ENCODE results near the gene FGFBP2. TPM values are rescaled to one million over a fixed set of nuclear protein-coding genes. Genes with fewer than 3 reads are reported as not detected.

The FGFBP2 gene
- total and polyA plus RNA-seq, 10 of the 15 experiments (the other 5 are each of a cell fraction or from before 2014, with no cell fraction given) = 0.23 TPM; not detected in 9

DNA sequence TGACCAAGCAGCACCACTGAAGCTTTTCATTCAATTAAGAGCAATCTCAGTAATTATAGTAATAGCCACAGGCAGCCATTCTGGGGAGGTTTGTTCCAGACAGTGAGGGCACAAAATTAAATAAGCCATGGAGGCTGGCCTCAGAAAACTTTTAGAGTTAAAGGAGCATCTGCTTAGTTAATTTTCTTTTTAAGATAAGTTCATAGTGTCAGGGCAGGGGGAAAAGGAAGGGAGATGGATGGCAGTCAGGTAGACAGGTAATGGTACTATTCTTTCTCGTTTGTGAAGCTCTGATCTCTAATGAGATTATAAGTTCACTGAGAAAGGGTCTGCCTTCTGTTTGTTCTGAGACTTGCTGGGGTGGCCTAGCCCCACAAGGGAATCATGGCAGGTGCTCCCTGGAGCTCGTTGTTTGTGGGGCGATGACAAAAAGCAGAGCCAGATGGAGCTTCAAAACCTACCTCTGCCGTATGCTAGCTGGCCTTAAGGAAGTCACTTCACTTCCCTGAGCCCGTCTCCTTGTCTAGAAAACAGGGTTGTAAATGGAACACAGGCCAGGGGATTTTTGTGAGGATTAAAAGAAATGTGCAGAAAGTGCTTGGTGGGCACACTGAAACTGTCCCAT is 44.6 kb upstream of the FGFBP2 start:
- Histone ChIP-seq H3K27me3 (replicated peaks in 1 of 2; ENCODE audit: control insufficient read depth in 2 of 2, insufficient read depth in 2 of 2, low read length in 1 of 2) (no peaks in the 10 kb centered on the region), H3K4me1 (ENCODE audit: control insufficient read depth, insufficient read depth, low read length) (no peaks in the 10 kb centered on the region), H3K79me2 (ENCODE audit: control insufficient read depth, insufficient read depth, low read length) (no peaks in the 10 kb centered on the region), H3K4me3 (no peak overlapping the region), H3K9ac (ENCODE audit: control insufficient read depth, insufficient read depth, low read length) (no peak overlapping the region), H3K4me2 (ENCODE audit: control insufficient read depth, insufficient read depth) (no peak overlapping the region), H3K9me3 (replicated peaks; ENCODE audit: control insufficient read depth, insufficient read depth, low read length) (no peaks in the 10 kb centered on the region), H2AFZ (ENCODE audit: control insufficient read depth, low read depth, low read length) (no peak overlapping the region), H4K20me1 (ENCODE audit: control insufficient read depth, insufficient read depth) (no peaks in the 10 kb centered on the region), H3K27ac (ENCODE audit: control insufficient read depth, insufficient read depth) (no peak overlapping the region), H3K36me3 (ENCODE audit: control insufficient read depth in 2 of 2, insufficient read depth in 2 of 2, low read length in 1 of 2) (no peaks in the 10 kb centered on the region)
- ChIA-PET RAD21 (ENCODE audit: unreplicated experiment) (interaction anchor here (1.4 kb wide), 1 partner anchor 51 kb away, joined by 4 read pairs; no protein-coding TSS in a partner anchor), POLR2A (no interaction called here), SMC1A (ENCODE audit: uncharacterized antibody, unreplicated experiment) (no interaction called here), CTCF (interaction anchor here (0.8 to 2.1 kb wide), 2 partner anchors 11 to 202 kb away, joined by 3 to 9 read pairs; no protein-coding TSS in a partner anchor)
- 21% methylated on average over 5 of the region's 5 CpGs for WGBS (ENCODE audit: insufficient coverage, insufficient replicate concordance, low lambda C conversion rate, missing lambda C conversion rate)
- ATAC-seq = no peak
- no peak for DNase-seq (ENCODE audit: low read depth, low spot score)
- BruUV-seq (replicated peaks) = no TSS peak
- FAIRE-seq = no peak
- intact Hi-C loops (cut with micrococcal nuclease; ENCODE audit: unreplicated experiment) = no loop called here
- in situ Hi-C loops (cut with MboI) = no loop called here
- TF ChIP-seq, protein P1, sequence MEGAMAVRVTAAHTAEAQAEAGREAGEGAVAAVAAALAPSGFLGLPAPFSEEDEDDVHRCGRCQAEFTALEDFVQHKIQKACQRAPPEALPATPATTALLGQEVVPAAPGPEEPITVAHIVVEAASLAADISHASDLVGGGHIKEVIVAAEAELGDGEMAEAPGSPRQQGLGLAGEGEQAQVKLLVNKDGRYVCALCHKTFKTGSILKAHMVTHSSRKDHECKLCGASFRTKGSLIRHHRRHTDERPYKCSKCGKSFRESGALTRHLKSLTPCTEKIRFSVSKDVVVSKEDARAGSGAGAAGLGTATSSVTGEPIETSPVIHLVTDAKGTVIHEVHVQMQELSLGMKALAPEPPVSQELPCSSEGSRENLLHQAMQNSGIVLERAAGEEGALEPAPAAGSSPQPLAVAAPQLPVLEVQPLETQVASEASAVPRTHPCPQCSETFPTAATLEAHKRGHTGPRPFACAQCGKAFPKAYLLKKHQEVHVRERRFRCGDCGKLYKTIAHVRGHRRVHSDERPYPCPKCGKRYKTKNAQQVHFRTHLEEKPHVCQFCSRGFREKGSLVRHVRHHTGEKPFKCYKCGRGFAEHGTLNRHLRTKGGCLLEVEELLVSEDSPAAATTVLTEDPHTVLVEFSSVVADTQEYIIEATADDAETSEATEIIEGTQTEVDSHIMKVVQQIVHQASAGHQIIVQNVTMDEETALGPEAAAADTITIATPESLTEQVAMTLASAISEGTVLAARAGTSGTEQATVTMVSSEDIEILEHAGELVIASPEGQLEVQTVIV (IDR thresholded peaks at IDR 0.05; ENCODE audit: borderline replicate concordance, partially characterized antibody) = no peak
- TF ChIP-seq RCOR1 (conservative IDR thresholded peaks at IDR 0.05; ENCODE audit: low read depth, low read length) = no peak
- TF ChIP-seq PML (IDR thresholded peaks at IDR 0.05; ENCODE audit: low read length) = no peak
- no peak for TF ChIP-seq STAT3 (IDR thresholded peaks at IDR 0.05; ENCODE audit: low read depth, low read length)
- TF ChIP-seq MYB (IDR thresholded peaks at IDR 0.05; ENCODE audit: borderline replicate concordance, low read depth, low read length) = no peak
- TF ChIP-seq SIN3A (IDR thresholded peaks at IDR 0.05; ENCODE audit: low read depth, low read length) = no peak
- TF ChIP-seq, protein P2, sequence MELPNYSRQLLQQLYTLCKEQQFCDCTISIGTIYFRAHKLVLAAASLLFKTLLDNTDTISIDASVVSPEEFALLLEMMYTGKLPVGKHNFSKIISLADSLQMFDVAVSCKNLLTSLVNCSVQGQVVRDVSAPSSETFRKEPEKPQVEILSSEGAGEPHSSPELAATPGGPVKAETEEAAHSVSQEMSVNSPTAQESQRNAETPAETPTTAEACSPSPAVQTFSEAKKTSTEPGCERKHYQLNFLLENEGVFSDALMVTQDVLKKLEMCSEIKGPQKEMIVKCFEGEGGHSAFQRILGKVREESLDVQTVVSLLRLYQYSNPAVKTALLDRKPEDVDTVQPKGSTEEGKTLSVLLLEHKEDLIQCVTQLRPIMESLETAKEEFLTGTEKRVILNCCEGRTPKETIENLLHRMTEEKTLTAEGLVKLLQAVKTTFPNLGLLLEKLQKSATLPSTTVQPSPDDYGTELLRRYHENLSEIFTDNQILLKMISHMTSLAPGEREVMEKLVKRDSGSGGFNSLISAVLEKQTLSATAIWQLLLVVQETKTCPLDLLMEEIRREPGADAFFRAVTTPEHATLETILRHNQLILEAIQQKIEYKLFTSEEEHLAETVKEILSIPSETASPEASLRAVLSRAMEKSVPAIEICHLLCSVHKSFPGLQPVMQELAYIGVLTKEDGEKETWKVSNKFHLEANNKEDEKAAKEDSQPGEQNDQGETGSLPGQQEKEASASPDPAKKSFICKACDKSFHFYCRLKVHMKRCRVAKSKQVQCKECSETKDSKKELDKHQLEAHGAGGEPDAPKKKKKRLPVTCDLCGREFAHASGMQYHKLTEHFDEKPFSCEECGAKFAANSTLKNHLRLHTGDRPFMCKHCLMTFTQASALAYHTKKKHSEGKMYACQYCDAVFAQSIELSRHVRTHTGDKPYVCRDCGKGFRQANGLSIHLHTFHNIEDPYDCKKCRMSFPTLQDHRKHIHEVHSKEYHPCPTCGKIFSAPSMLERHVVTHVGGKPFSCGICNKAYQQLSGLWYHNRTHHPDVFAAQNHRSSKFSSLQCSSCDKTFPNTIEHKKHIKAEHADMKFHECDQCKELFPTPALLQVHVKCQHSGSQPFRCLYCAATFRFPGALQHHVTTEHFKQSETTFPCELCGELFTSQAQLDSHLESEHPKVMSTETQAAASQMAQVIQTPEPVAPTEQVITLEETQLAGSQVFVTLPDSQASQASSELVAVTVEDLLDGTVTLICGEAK (IDR thresholded peaks at IDR 0.05; ENCODE audit: borderline replicate concordance) = no peak
- TF ChIP-seq, protein P3, sequence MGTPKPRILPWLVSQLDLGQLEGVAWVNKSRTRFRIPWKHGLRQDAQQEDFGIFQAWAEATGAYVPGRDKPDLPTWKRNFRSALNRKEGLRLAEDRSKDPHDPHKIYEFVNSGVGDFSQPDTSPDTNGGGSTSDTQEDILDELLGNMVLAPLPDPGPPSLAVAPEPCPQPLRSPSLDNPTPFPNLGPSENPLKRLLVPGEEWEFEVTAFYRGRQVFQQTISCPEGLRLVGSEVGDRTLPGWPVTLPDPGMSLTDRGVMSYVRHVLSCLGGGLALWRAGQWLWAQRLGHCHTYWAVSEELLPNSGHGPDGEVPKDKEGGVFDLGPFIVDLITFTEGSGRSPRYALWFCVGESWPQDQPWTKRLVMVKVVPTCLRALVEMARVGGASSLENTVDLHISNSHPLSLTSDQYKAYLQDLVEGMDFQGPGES (IDR thresholded peaks at IDR 0.05) = no peak
- TF ChIP-seq TARDBP (IDR thresholded peaks at IDR 0.05; ENCODE audit: borderline replicate concordance) = no peak
- TF ChIP-seq BCL11A (IDR thresholded peaks at IDR 0.05; ENCODE audit: low read depth, low read length) = no peak
- TF ChIP-seq, protein P4, sequence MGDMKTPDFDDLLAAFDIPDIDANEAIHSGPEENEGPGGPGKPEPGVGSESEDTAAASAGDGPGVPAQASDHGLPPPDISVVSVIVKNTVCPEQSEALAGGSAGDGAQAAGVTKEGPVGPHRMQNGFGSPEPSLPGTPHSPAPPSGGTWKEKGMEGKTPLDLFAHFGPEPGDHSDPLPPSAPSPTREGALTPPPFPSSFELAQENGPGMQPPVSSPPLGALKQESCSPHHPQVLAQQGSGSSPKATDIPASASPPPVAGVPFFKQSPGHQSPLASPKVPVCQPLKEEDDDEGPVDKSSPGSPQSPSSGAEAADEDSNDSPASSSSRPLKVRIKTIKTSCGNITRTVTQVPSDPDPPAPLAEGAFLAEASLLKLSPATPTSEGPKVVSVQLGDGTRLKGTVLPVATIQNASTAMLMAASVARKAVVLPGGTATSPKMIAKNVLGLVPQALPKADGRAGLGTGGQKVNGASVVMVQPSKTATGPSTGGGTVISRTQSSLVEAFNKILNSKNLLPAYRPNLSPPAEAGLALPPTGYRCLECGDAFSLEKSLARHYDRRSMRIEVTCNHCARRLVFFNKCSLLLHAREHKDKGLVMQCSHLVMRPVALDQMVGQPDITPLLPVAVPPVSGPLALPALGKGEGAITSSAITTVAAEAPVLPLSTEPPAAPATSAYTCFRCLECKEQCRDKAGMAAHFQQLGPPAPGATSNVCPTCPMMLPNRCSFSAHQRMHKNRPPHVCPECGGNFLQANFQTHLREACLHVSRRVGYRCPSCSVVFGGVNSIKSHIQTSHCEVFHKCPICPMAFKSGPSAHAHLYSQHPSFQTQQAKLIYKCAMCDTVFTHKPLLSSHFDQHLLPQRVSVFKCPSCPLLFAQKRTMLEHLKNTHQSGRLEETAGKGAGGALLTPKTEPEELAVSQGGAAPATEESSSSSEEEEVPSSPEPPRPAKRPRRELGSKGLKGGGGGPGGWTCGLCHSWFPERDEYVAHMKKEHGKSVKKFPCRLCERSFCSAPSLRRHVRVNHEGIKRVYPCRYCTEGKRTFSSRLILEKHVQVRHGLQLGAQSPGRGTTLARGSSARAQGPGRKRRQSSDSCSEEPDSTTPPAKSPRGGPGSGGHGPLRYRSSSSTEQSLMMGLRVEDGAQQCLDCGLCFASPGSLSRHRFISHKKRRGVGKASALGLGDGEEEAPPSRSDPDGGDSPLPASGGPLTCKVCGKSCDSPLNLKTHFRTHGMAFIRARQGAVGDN (IDR thresholded peaks at IDR 0.05) = no peak
- TF ChIP-seq CBX5 (IDR thresholded peaks at IDR 0.05; ENCODE audit: low read depth) = no peak

Measured in GM12878 (cell line).